ENCODE data around the gene DVL2. TPM values are rescaled to one million over a fixed set of nuclear protein-coding genes. Genes with fewer than 3 reads are reported as not detected.

The DVL2 gene
- polyA plus RNA-seq, 3 donors from 2014 or later = 19.4 to 28.5 (median 25.2) TPM

DNA sequence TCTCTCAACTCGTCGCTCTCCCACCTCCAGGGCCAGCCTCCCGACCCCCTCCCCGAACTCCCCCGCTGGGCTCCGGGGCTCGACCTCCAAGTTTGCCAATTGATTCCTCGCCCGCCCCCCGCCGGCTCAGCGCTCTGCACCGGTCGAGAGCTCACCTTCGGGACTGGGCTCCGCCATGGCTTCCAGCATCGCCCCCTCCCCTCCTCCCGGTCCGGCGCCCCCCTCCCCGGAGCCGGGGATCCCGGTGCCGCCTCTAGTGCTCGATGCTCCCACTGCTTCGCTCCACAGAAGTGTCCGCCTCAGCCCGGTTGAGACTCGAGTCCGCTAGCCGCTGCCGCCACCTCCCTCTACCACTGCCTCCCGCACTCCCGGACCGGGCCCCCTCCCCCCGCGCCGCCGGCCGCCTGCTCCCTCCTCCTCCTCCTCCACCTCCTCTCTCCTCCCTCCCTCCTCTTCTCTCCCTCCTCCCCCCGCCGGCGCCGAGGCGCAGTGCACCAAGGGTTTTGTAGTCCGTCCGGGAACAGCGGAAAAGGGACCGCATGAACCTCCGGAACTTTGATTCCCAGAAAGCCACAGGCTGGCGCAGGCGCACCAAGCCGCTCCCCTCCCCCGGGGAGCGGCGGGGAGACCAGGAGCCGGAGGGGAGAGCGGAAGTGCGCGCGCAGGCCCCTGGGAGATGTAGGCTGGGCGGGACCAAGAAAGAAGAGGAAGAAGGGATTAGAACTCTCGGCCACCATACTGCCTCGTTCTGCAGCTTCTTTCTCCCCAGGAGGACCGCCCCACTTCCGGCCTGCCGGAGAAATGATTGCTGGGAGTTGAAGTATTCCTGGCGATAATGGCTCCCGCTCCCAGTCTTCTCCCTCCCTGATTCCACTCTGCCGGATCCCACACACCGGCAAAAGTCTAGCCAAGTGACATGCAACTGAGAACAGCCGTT is 5.0 kb upstream of the DVL2 start, which contains the start of gene PHF23:
PHF23 (minus strand) TSS at position 367 of the 937 bp plus-strand sequence; CDS start at position 189, 178 bp downstream.
- DNase-seq = peak; percentile 94 to 96 (median 95)
- Mint-ChIP-seq H3K27ac (peak within 1 kb of the TSS; percentile 96 to 100 (median 100)), H3K4me3 (peak within 1 kb of the TSS; percentile 93 to 99 (median 98)), H3K27me3 (ENCODE audit: low read depth in 3 of 3) (peaks cover 16 to 32% (median 27%) of the 10 kb centered on the region in 3 donors), H3K36me3 (peaks cover 0 to 27% (median 2%) of the 10 kb centered on the region in 3 donors), H3K9me3 (peaks cover 0 to 2% (median 0%) of the 10 kb centered on the region in 6 donors), H3K4me1 (peaks cover 59 to 73% of the 10 kb centered on the region in 2 donors)

DNA sequence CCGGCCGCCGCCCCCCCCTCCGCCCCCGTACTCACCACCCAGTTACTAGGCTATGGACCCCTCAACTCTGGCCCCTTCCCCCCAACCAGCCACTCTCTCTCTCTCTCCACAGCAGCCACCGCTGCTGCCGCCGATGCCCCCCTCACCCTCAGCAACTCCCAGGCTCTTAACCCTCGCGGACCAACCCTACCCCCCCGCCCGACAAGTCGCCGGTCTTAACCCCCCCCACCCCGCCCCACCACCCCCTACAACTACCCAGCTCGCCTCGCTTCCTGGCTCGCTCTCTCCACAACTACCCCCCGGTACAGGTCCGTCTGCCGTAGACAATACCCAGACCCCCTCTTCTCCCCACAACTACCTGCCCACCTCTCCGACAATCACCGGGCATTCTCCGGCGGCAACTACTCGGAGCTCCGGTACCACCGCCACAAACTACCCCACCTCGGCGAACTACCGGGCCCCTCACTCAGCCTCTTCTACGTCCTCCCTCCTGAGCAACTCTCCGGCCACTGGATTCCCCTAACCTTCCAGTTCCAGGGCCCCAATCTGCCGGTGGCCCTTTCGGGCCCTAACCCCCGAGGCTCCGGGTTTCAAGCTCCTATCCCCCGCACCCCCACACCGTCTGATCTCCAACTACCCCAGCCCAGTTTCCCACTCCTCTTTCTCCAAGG is 4.2 kb upstream of the DVL2 start:
- peak overlapping the region; percentile 93 to 99 (median 98) for H3K4me3 Mint-ChIP-seq
- peak overlapping the region; percentile 84 to 100 (median 98) for H3K27ac Mint-ChIP-seq
- peak; percentile 33 to 39 (median 36) for DNase-seq
- peaks cover 17 to 38% (median 35%) of the 10 kb centered on the region in 3 donors for H3K27me3 Mint-ChIP-seq (ENCODE audit: low read depth in 3 of 3)
- peaks cover 64 to 78% of the 10 kb centered on the region in 2 donors for H3K4me1 Mint-ChIP-seq
- peaks cover 0 to 2% (median 0%) of the 10 kb centered on the region in 6 donors for H3K9me3 Mint-ChIP-seq
- H3K36me3 Mint-ChIP-seq = peaks cover 0 to 24% (median 0%) of the 10 kb centered on the region in 3 donors

- Mint-ChIP-seq H3K4me1 (peaks cover 65 to 79% of the 10 kb centered on the region in 2 donors), H3K4me3 (peak overlapping the region; percentile 93 to 99 (median 98)), H3K27me3 (ENCODE audit: low read depth in 3 of 3) (peaks cover 15 to 35% (median 32%) of the 10 kb centered on the region in 3 donors), H3K9me3 (peaks cover 0 to 2% (median 0%) of the 10 kb centered on the region in 6 donors), H3K36me3 (peaks cover 0 to 24% (median 0%) of the 10 kb centered on the region in 3 donors), H3K27ac (peak overlapping the region; percentile 51 to 100 (median 92))
- peak; percentile 62 to 67 (median 62) for DNase-seq
Observed at GRCh38 chr17:7237761-7238419, 3.6 kb upstream of the DVL2 start.

DNA sequence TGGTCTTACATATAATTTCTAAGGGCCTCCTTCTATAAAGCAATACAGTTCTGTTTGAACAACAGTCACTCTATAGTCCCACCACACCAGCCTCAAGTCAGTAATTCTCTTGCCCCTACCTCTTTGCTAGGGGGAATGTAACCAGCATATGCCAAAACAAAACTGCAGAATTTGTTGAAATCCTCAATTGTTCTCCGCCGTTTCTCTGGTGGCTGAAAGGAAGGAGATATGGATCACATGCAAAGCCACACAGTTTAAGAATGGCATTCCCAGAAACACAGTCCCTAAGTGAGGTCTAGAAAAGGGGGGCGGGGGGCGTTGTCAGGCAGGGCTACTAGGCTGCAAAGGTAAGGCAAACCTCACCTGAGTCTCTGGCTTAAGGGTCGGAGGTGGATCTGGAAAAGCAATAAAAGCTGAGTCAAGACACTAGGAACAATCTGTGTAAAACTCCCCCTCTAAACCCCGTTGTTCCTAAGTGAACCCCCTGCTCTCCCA is 3.0 kb upstream of the DVL2 start:
- Mint-ChIP-seq H3K27ac (peak overlapping the region; percentile 51 to 96 (median 84)), H3K4me1 (peaks cover 66 to 77% of the 10 kb centered on the region in 2 donors), H3K4me3 (peak overlapping the region; percentile 93 to 99 (median 98)), H3K27me3 (ENCODE audit: low read depth in 3 of 3) (peaks cover 12 to 29% (median 26%) of the 10 kb centered on the region in 3 donors), H3K36me3 (peaks cover 0 to 21% (median 0%) of the 10 kb centered on the region in 3 donors), H3K9me3 (no peaks in the 10 kb centered on the region)
- DNase-seq = no peak

DNA sequence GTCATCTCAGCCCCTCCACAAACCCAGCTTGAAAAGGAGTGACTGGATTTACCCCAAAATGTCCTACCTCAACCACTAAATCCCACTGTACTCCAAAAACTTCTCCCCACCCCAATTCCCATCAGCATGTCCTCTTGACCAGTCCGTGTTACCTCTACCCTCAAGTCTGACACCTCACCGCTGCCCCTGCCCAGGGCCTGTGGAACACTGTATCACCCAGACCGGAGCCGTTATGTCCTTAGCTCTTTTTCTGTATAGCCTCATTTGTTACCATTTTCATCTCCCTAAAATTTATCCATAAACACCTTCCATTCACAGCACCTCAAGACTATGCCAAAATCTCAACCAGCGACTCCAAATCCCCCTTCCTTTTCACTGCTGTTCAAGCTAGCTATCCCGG is 2.5 kb upstream of the DVL2 start:
- H3K27me3 Mint-ChIP-seq (ENCODE audit: low read depth in 3 of 3) = peaks cover 12 to 25% (median 23%) of the 10 kb centered on the region in 3 donors
- peaks cover 0 to 26% (median 4%) of the 10 kb centered on the region in 3 donors for H3K36me3 Mint-ChIP-seq
- peak overlapping the region; percentile 93 to 99 (median 98) for H3K4me3 Mint-ChIP-seq
- no peaks in the 10 kb centered on the region for H3K9me3 Mint-ChIP-seq
- H3K27ac Mint-ChIP-seq = peak overlapping the region; percentile 51 to 96 (median 84)
- DNase-seq = no peak
- peaks cover 66 to 77% of the 10 kb centered on the region in 2 donors for H3K4me1 Mint-ChIP-seq

GRCh38 chr17:7235693-7236665 is 1.7 kb upstream of the DVL2 start:
- H3K27me3 Mint-ChIP-seq (ENCODE audit: low read depth in 3 of 3) = peaks cover 13 to 20% (median 20%) of the 10 kb centered on the region in 3 donors
- H3K27ac Mint-ChIP-seq = peak overlapping the region in 5 of 6 donors; percentile 49 to 93 (median 87)
- DNase-seq = no peak
- peaks cover under 1 to 23% (median 4%) of the 10 kb centered on the region in 3 donors for H3K36me3 Mint-ChIP-seq
- peak overlapping the region; percentile 46 to 99 (median 98) for H3K4me3 Mint-ChIP-seq
- H3K9me3 Mint-ChIP-seq = no peaks in the 10 kb centered on the region
- H3K4me1 Mint-ChIP-seq = peaks cover 59 to 70% of the 10 kb centered on the region in 2 donors

GRCh38 chr17:7233701-7234082 is 625 bp downstream of the DVL2 start:
- H3K4me1 Mint-ChIP-seq = peaks cover 45 to 55% of the 10 kb centered on the region in 2 donors
- H3K4me3 Mint-ChIP-seq = peak overlapping the region; percentile 88 to 98 (median 92)
- H3K9me3 Mint-ChIP-seq = no peaks in the 10 kb centered on the region
- peaks cover 6 to 18% (median 12%) of the 10 kb centered on the region in 3 donors for H3K27me3 Mint-ChIP-seq (ENCODE audit: low read depth in 3 of 3)
- H3K27ac Mint-ChIP-seq = peak overlapping the region; percentile 86 to 93 (median 87)
- peaks cover 4 to 21% (median 4%) of the 10 kb centered on the region in 3 donors for H3K36me3 Mint-ChIP-seq
- DNase-seq = no peak

GRCh38 chr17:7232114-7232513 is 2.2 kb downstream of the DVL2 start:
- Mint-ChIP-seq H3K4me3 (peak overlapping the region in 4 of 5 donors; percentile 6 to 93 (median 16)), H3K36me3 (peaks cover 7 to 26% (median 9%) of the 10 kb centered on the region in 3 donors), H3K27ac (peak overlapping the region in 1 of 6 donors; percentile 37), H3K9me3 (no peaks in the 10 kb centered on the region), H3K4me1 (peaks cover 43 to 50% of the 10 kb centered on the region in 2 donors), H3K27me3 (ENCODE audit: low read depth in 3 of 3) (peaks cover 6 to 15% (median 11%) of the 10 kb centered on the region in 3 donors)
- DNase-seq = no peak

DNA sequence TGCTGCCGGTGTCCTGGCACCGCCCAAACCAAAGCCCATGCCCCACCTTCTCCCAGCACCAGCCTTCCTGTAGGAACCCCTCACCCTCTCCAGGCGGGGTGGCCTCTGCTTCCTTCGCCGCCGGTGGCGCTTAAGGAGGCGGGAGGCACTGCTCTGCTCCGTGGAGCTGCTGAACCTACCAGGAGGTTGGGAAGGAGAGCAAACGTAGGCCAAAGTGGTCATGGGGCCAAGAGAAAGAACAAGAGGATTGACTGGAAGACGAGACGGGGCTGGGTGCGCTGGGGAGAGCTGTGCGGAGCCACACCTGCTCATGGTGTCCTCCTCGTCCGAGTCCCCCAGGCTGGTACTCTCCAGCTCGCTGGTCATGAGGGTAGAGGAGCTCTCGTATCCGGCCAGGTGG is 4.8 kb downstream of the DVL2 start:
- no peaks in the 10 kb centered on the region for H3K9me3 Mint-ChIP-seq
- no peak overlapping the region for H3K4me3 Mint-ChIP-seq
- H3K27ac Mint-ChIP-seq = no peak overlapping the region
- peaks cover 24 to 25% of the 10 kb centered on the region in 2 donors for H3K4me1 Mint-ChIP-seq
- H3K27me3 Mint-ChIP-seq (ENCODE audit: low read depth in 3 of 3) = peaks cover 7 to 12% (median 9%) of the 10 kb centered on the region in 3 donors
- DNase-seq = no peak
- H3K36me3 Mint-ChIP-seq = peaks cover 7 to 16% (median 9%) of the 10 kb centered on the region in 3 donors

DNA sequence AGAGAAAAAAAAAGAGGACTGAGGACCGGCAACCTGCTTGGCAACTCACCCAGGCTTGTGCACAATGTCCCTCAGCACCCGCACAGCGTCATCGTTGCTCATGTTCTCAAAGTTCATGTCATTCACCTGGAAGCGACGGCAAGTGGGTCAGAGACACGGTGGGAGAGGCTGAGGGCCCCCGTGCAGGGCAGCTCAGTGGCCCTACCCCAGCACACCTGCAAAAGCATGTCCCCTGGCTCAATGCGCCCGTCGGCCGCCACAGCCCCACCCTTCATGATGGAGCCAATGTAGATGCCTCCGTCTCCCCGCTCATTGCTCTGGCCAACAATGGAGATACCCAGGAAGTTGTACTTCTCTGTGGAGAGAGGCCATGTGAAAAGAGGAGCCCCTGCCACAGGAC is 5.4 kb downstream of the DVL2 start:
- Mint-ChIP-seq H3K9me3 (no peaks in the 10 kb centered on the region), H3K27ac (no peak overlapping the region), H3K4me3 (no peak overlapping the region), H3K36me3 (peaks cover 8 to 18% (median 9%) of the 10 kb centered on the region in 3 donors), H3K4me1 (peaks cover 20 to 21% of the 10 kb centered on the region in 2 donors), H3K27me3 (ENCODE audit: low read depth in 3 of 3) (peaks cover 4 to 6% (median 5%) of the 10 kb centered on the region in 3 donors)
- no peak for DNase-seq

- no peaks in the 10 kb centered on the region for H3K9me3 Mint-ChIP-seq
- no peak for DNase-seq
- H3K36me3 Mint-ChIP-seq = peaks cover 11 to 21% (median 12%) of the 10 kb centered on the region in 3 donors
- peaks cover 3 to 5% of the 10 kb centered on the region in 2 donors for H3K4me1 Mint-ChIP-seq
- H3K27me3 Mint-ChIP-seq (ENCODE audit: low read depth in 3 of 3) = peaks cover 0 to 5% (median 2%) of the 10 kb centered on the region in 3 donors
- H3K4me3 Mint-ChIP-seq = no peak overlapping the region
- peak overlapping the region in 1 of 6 donors; percentile 23 for H3K27ac Mint-ChIP-seq
Observed at GRCh38 chr17:7226721-7227710, 7.3 kb downstream of the DVL2 start.
